ENCODE data around the gene SPTSSA. TPM values are rescaled to one million over a fixed set of nuclear protein-coding genes. Genes with fewer than 3 reads are reported as not detected.
"Not testable (repeated sequence)": the region's sequence is repeated elsewhere in the genome, so short reads cannot be mapped to it uniquely, and the experiment has no call there.

Gene SPTSSA
- total and polyA plus RNA-seq, 2 donors (not counting 1 experiment from before 2014, with no cell fraction given), result 20.1 to 38.4 TPM

DNA sequence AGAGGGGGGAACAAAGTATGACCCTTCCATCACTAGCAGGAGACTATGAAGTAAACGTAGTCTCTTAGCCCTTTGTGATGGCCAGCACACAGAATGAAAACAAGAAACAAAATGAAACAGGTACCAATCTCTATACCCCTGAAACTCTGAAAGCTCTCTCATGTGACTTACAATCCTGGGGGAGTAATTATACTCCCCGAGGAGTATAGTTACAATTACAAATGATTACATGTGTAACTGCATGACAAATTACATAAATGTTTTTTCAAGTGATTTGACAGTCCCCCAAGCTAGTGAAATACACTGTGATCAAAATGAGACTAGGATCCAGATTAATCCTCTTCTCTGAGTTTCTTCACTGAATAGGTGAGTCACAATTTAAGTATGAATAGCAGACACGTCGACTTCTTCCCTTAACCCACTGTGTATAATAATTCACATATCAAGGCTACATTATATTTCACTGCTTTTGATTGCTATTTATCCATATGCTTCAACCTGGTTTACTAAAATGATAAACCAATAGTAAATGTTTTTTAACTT, 74.0 kb downstream of the SPTSSA start:
- Histone ChIP-seq H3K9me3 (ENCODE audit: control insufficient read depth, insufficient read depth, low read depth, low read length) (no peaks in the 10 kb centered on the region), H3K36me3 (ENCODE audit: control insufficient read depth, insufficient read depth, low read length) (no peaks in the 10 kb centered on the region), H3K4me2 (ENCODE audit: extremely low read depth, insufficient read depth, low read length) (no peak overlapping the region), H3K27ac (ENCODE audit: insufficient read depth, low read length) (no peak overlapping the region), H2AFZ (ENCODE audit: low read length) (no peak overlapping the region), H3K4me3 (replicated peaks in 1 of 4; ENCODE audit: control extremely low read depth in 1 of 4, insufficient read depth in 1 of 4, low read depth in 3 of 4, low read length in 4 of 4) (no peak overlapping the region), H3K79me2 (ENCODE audit: control insufficient read depth, insufficient read depth, low read length) (no peaks in the 10 kb centered on the region), H3K4me1 (ENCODE audit: control insufficient read depth, extremely low read depth, insufficient read depth, low read length) (no peaks in the 10 kb centered on the region), H3K27me3 (ENCODE audit: control insufficient read depth, insufficient read depth, low read length) (no peaks in the 10 kb centered on the region), H4K20me1 (ENCODE audit: control insufficient read depth, extremely low read depth, insufficient read depth, low read length) (no peaks in the 10 kb centered on the region), H3K9ac (ENCODE audit: insufficient read depth, low read length) (no peak overlapping the region)
- DNase-seq (ENCODE audit: low read depth in 2 of 2), result peak in 1 of 2 donors; percentile 36
- no peak for TF ChIP-seq CTCF (conservative IDR thresholded peaks at IDR 0.05 in 1 of 2, IDR thresholded peaks at IDR 0.05 in 1 of 2; ENCODE audit: low read depth in 1 of 2, low read length in 2 of 2)

DNA sequence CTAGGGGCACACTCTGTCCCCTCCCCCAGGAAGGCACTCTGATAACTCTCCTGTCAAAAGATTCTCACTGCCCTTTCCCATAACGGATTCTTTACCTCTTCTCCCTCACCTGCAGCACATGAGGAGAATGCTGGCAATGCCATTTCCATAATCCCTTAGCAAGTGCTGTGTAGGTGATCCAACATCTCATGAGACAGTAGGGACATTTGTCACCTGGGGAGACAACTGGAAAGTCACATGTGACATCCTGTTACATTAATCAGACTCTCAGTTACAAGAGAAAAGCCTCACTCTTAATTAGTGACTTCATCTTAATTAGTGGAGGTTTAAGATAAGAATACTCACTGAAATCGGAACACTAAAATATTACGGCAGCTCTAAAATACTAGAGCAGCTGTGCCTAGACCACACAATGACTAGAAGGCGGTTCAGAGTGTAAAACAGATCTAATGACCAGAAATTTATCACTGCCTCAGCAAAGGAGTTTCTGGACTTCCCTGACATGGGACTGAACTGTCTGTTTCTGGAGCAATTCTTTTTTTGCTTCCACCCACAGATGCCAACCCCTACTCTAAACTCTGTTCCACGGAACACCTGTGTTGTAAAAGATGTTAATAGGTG, 75.1 kb downstream of the SPTSSA start:
- DNase-seq (ENCODE audit: low read depth in 2 of 2), result no peak
- no peaks in the 10 kb centered on the region for H3K4me1 ChIP-seq (ENCODE audit: control insufficient read depth, extremely low read depth, insufficient read depth, low read length)
- H3K36me3 ChIP-seq (ENCODE audit: control insufficient read depth, insufficient read depth, low read length), result no peaks in the 10 kb centered on the region
- H3K9me3 ChIP-seq (ENCODE audit: control insufficient read depth, insufficient read depth, low read depth, low read length), result no peaks in the 10 kb centered on the region
- no peaks in the 10 kb centered on the region for H4K20me1 ChIP-seq (ENCODE audit: control insufficient read depth, extremely low read depth, insufficient read depth, low read length)
- no peak for TF ChIP-seq CTCF (conservative IDR thresholded peaks at IDR 0.05 in 1 of 2, IDR thresholded peaks at IDR 0.05 in 1 of 2; ENCODE audit: low read depth in 1 of 2, low read length in 2 of 2)
- TF ChIP-seq EZH2 (IDR thresholded peaks at IDR 0.05; ENCODE audit: low read length, missing control alignments), result no peak
- H3K27me3 ChIP-seq (ENCODE audit: control insufficient read depth, insufficient read depth, low read length), result no peaks in the 10 kb centered on the region
- no peaks in the 10 kb centered on the region for H3K79me2 ChIP-seq (ENCODE audit: control insufficient read depth, insufficient read depth, low read length)
- no peak overlapping the region for H3K9ac ChIP-seq (ENCODE audit: insufficient read depth, low read length)
- no peak overlapping the region for H2AFZ ChIP-seq (ENCODE audit: low read length)
- no peak overlapping the region for H3K4me2 ChIP-seq (ENCODE audit: extremely low read depth, insufficient read depth, low read length)
- no peak overlapping the region for H3K27ac ChIP-seq (ENCODE audit: insufficient read depth, low read length)
- no peak overlapping the region for H3K4me3 ChIP-seq (replicated peaks in 1 of 4; ENCODE audit: control extremely low read depth in 1 of 4, insufficient read depth in 1 of 4, low read depth in 3 of 4, low read length in 4 of 4)

- not testable (repeated sequence) for H3K4me1 ChIP-seq (ENCODE audit: control insufficient read depth, extremely low read depth, insufficient read depth, low read length); H4K20me1 ChIP-seq (ENCODE audit: control insufficient read depth, extremely low read depth, insufficient read depth, low read length); H3K27ac ChIP-seq (ENCODE audit: insufficient read depth, low read length); H2AFZ ChIP-seq (ENCODE audit: low read length); H3K4me3 ChIP-seq (replicated peaks in 1 of 4; ENCODE audit: control extremely low read depth in 1 of 4, insufficient read depth in 1 of 4, low read depth in 3 of 4, low read length in 4 of 4); H3K4me2 ChIP-seq (ENCODE audit: extremely low read depth, insufficient read depth, low read length); DNase-seq (ENCODE audit: low read depth in 2 of 2); H3K27me3 ChIP-seq (ENCODE audit: control insufficient read depth, insufficient read depth, low read length); H3K9ac ChIP-seq (ENCODE audit: insufficient read depth, low read length); H3K79me2 ChIP-seq (ENCODE audit: control insufficient read depth, insufficient read depth, low read length); H3K9me3 ChIP-seq (ENCODE audit: control insufficient read depth, insufficient read depth, low read depth, low read length); H3K36me3 ChIP-seq (ENCODE audit: control insufficient read depth, insufficient read depth, low read length)
These were observed 76.2 kb downstream of the SPTSSA start for GRCh38 chr14:34385881-34386280.
